Left hindlimb (tissue), 1 donor: ENCODE measurements around the gene CARMIL3.

Experiments
- DNase-seq: peaks from one replicate; pipeline ENCODE4 v3.0.0-alpha.2; 2018

The CARMIL3 gene

DNA sequence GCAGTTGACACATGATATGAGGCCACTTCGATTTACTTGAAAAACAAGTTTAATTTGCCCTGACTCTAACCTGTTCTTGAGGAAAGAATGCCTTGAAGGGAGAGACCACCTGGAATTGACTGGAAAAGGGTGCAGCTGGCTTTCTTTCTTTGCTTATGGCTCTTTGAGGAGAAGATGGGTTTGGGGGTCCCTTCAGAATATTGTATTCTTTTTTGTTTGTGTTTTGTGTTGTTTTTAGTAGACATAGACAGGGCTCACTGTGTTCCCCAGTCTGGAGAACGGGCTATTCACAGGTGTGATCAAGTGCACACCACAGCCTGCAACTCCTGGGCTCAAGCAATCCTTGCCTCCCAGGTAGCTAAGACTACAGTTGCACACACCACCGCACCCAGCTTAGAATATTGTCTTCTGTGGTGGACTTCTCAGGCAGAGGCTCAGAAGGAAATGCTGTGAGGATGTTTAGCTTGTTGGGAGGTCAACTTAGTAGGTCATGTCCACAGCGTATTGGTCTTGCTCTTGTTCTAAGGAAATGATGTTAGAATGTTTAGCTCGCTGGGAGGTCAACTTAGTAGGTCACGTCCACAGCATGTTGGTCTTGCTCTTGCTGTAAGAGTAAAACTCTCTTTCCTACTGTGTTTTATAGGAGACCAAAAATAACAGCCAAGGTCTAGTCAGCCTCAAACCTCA lies 64.5 kb downstream of the CARMIL3 start:
- DNase-seq, result no peak

DNA sequence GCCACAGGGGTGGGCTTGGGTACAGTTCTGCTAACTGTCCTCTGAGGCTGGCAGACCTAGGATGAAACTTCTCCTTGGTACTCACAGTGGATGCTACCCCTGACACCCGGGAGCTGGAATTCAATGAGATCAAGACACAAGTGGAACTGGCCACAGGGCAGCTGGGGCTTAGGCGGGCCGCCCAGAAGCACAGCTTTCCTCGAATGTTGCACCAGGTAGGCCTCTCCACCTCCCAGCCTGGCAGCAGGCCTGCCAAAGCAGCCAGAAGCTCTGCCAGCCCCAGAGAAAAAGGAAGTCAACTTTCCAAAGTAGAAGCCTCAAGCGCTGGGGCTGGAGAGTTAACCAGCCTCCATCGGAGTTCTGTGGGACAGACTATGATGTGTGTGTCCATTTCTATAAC lies 65.4 kb downstream of the CARMIL3 start:
- no peak for DNase-seq
